ENCODE measurements around the gene LRRC10B. TPM values are rescaled to one million over a fixed set of nuclear protein-coding genes. Genes with fewer than 3 reads are reported as not detected.
A peak's percentile ranks its signal among the peaks of the same experiment; 100 is the strongest.

The LRRC10B gene
- total RNA-seq, 1 experiment from 2014 or later = 0.39 TPM

GRCh38 chr11:61481806-61482205 is 26.7 kb upstream of the LRRC10B start:
- H3K27me3 Mint-ChIP-seq (ENCODE audit: low read depth) = peaks cover 11% of the 10 kb centered on the region
- Histone ChIP-seq H3T11ph (ENCODE audit: low read length) (no peak overlapping the region), H3K4ac (ENCODE audit: low read depth, low read length) (no peak overlapping the region), H3K23ac (ENCODE audit: insufficient read length, low read depth, low read length) (no peak overlapping the region), H3K9ac (ENCODE audit: extremely low read depth, insufficient read length, low read length) (no peak overlapping the region), H4K5ac (ENCODE audit: insufficient read length, low read depth, low read length) (no peak overlapping the region), H3K27me3 (ENCODE audit: insufficient read depth, low read length) (no peaks in the 10 kb centered on the region), H3K14ac (ENCODE audit: insufficient read depth, low read length) (peak overlapping the region; percentile 48; the same call in 1 of the 2 replicates), H3K4me2 (ENCODE audit: insufficient read depth, insufficient read length, low read length) (no peak overlapping the region), H3K23me2 (ENCODE audit: insufficient read length, low read depth, low read length, poor library complexity, severe bottlenecking) (no peaks in the 10 kb centered on the region), H4K91ac (ENCODE audit: insufficient read length, low read depth, low read length) (no peak overlapping the region), H3K9me3 (ENCODE audit: control insufficient read depth, low read depth, low read length) (no peaks in the 10 kb centered on the region), H3K27ac (ENCODE audit: insufficient read length, low read depth, low read length) (no peak overlapping the region), H2BK12ac (ENCODE audit: insufficient read length, low read depth, low read length) (no peak overlapping the region), H3K79me2 (ENCODE audit: insufficient read depth, low read length) (no peaks in the 10 kb centered on the region), H3K18ac (ENCODE audit: insufficient read length, low read depth, low read length) (no peak overlapping the region), H2BK5ac (ENCODE audit: insufficient read length, low read length) (no peak overlapping the region), H2BK15ac (ENCODE audit: low read depth, low read length) (no peak overlapping the region), H3K4me1 (ENCODE audit: insufficient read depth, low read length) (no peaks in the 10 kb centered on the region), H2AK5ac (ENCODE audit: insufficient read length, low read length) (no peak overlapping the region), H4K8ac (replicated peaks; ENCODE audit: insufficient read length, low read depth, low read length) (no peak overlapping the region), H3K56ac (ENCODE audit: insufficient read length, low read depth, low read length) (no peak overlapping the region), H2BK120ac (ENCODE audit: low read depth, low read length, poor library complexity, severe bottlenecking) (no peak overlapping the region), H4K20me1 (ENCODE audit: control insufficient read depth, insufficient read depth, insufficient read length) (no peaks in the 10 kb centered on the region), H2BK20ac (ENCODE audit: low read depth, low read length, poor library complexity, severe bottlenecking) (no peak overlapping the region), H2AFZ (ENCODE audit: low read length) (no peak overlapping the region), H3K79me1 (ENCODE audit: insufficient read depth, low read depth, low read length, poor library complexity, severe bottlenecking) (no peaks in the 10 kb centered on the region)
- no peak overlapping the region for H3K4me3 Mint-ChIP-seq
- no peak for DNase-seq
- no peaks in the 10 kb centered on the region for H3K9me3 Mint-ChIP-seq
- H3K27ac Mint-ChIP-seq = no peak overlapping the region
- TF ChIP-seq CTCF (conservative IDR thresholded peaks at IDR 0.05) = no peak
- peaks cover 20 to 38% of the 10 kb centered on the region in 2 experiments for H3K4me1 Mint-ChIP-seq
- no CpG with 5 or more reads among the region's 10 CpGs for WGBS (ENCODE audit: extremely low coverage, insufficient read length, low lambda C conversion rate)
- no peaks in the 10 kb centered on the region for H3K36me3 Mint-ChIP-seq (ENCODE audit: insufficient read depth in 1 of 3, low read depth in 3 of 3)
